ENCODE data around the gene ADAD2. TPM values are rescaled to one million over a fixed set of nuclear protein-coding genes. Genes with fewer than 3 reads are reported as not detected.

The ADAD2 gene
- total RNA-seq, 1 donor from 2014 or later = not detected

DNA sequence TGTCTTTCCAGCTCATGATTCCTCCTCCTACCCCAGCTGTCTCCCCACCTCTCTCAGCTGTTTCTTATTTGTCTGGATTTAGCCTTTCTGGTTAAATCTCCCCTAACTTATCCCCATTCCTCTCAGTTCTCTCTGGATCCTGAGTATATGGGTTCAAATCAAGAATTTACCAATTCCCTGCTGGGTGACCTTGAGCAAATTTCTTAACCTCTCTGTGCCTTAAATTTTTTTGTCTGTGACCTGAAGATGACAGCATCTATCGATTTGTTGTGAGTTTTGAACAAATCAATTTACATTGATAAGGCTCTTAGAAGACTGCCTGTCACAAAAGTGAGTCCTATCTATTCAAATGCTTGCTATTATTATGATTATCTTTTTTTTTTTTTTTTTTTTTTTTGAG lies 50.8 kb downstream of the ADAD2 start:
- no peak overlapping the region for H3K4me3 ChIP-seq (ENCODE audit: insufficient read depth, low read depth, low read length)
- no peak overlapping the region for H3K27ac ChIP-seq (ENCODE audit: low read depth, low read length)
- H4K20me1 ChIP-seq (ENCODE audit: insufficient read depth, low read length) = no peaks in the 10 kb centered on the region
- Mint-ChIP-seq H3K4me1 (ENCODE audit: low read depth, unreplicated experiment) (no peaks in the 10 kb centered on the region), H3K4me3 (ENCODE audit: unreplicated experiment) (no peak overlapping the region), H3K9me3 (ENCODE audit: unreplicated experiment) (peaks cover 3% of the 10 kb centered on the region), H3K27me3 (ENCODE audit: low read depth, unreplicated experiment) (peaks cover 64% of the 10 kb centered on the region), H3K27ac (ENCODE audit: unreplicated experiment) (no peak overlapping the region), H3K36me3 (ENCODE audit: low read depth, unreplicated experiment) (peaks cover 7% of the 10 kb centered on the region)
- DNase-seq (ENCODE audit: low read depth) = no peak
- no peaks in the 10 kb centered on the region for H3K36me3 ChIP-seq (ENCODE audit: insufficient read depth, low read length)
- peaks cover 26% of the 10 kb centered on the region for H3K27me3 ChIP-seq (ENCODE audit: insufficient read depth, low read length)
- no peaks in the 10 kb centered on the region for H3K4me1 ChIP-seq (ENCODE audit: insufficient read depth, low read length)
- no peaks in the 10 kb centered on the region for H3K9me3 ChIP-seq (ENCODE audit: insufficient read depth, low read depth, low read length)
- no peak overlapping the region for H3K4me2 ChIP-seq (ENCODE audit: low read length)
- no peak for TF ChIP-seq CTCF (IDR thresholded peaks at IDR 0.05; ENCODE audit: insufficient read depth, low read depth, low read length)
- no peak for TF ChIP-seq EZH2 (IDR thresholded peaks at IDR 0.05; ENCODE audit: insufficient read depth, low read length)
- H2AFZ ChIP-seq (ENCODE audit: low read depth, low read length) = no peak overlapping the region
- no peak overlapping the region for H3K9ac ChIP-seq (ENCODE audit: low read length)
- FAIRE-seq = no peak
- no peaks in the 10 kb centered on the region for H3K79me2 ChIP-seq (ENCODE audit: insufficient read depth, low read length)

GRCh38 chr16:84242839-84243238 lies 51.9 kb downstream of the ADAD2 start:
- no peak overlapping the region for H3K4me3 Mint-ChIP-seq (ENCODE audit: unreplicated experiment)
- H3K4me3 ChIP-seq (ENCODE audit: insufficient read depth, low read depth, low read length) = no peak overlapping the region
- no peak for DNase-seq (ENCODE audit: low read depth)
- H3K27me3 Mint-ChIP-seq (ENCODE audit: low read depth, unreplicated experiment) = peaks cover 56% of the 10 kb centered on the region
- H2AFZ ChIP-seq (ENCODE audit: low read depth, low read length) = no peak overlapping the region
- H3K4me1 ChIP-seq (ENCODE audit: insufficient read depth, low read length) = no peaks in the 10 kb centered on the region
- H3K36me3 Mint-ChIP-seq (ENCODE audit: low read depth, unreplicated experiment) = peaks cover 7% of the 10 kb centered on the region
- H3K36me3 ChIP-seq (ENCODE audit: insufficient read depth, low read length) = no peaks in the 10 kb centered on the region
- TF ChIP-seq CTCF (IDR thresholded peaks at IDR 0.05; ENCODE audit: insufficient read depth, low read depth, low read length) (no peak), EZH2 (IDR thresholded peaks at IDR 0.05; ENCODE audit: insufficient read depth, low read length) (no peak)
- FAIRE-seq = no peak
- peaks cover 4% of the 10 kb centered on the region for H3K9me3 Mint-ChIP-seq (ENCODE audit: unreplicated experiment)
- no peak overlapping the region for H3K27ac ChIP-seq (ENCODE audit: low read depth, low read length)
- no peak overlapping the region for H3K9ac ChIP-seq (ENCODE audit: low read length)
- peaks cover 26% of the 10 kb centered on the region for H3K27me3 ChIP-seq (ENCODE audit: insufficient read depth, low read length)
- H3K9me3 ChIP-seq (ENCODE audit: insufficient read depth, low read depth, low read length) = no peaks in the 10 kb centered on the region
- H3K4me2 ChIP-seq (ENCODE audit: low read length) = no peak overlapping the region
- H3K27ac Mint-ChIP-seq (ENCODE audit: unreplicated experiment) = no peak overlapping the region
- H3K79me2 ChIP-seq (ENCODE audit: insufficient read depth, low read length) = no peaks in the 10 kb centered on the region
- no peaks in the 10 kb centered on the region for H4K20me1 ChIP-seq (ENCODE audit: insufficient read depth, low read length)
- no peaks in the 10 kb centered on the region for H3K4me1 Mint-ChIP-seq (ENCODE audit: low read depth, unreplicated experiment)

DNA sequence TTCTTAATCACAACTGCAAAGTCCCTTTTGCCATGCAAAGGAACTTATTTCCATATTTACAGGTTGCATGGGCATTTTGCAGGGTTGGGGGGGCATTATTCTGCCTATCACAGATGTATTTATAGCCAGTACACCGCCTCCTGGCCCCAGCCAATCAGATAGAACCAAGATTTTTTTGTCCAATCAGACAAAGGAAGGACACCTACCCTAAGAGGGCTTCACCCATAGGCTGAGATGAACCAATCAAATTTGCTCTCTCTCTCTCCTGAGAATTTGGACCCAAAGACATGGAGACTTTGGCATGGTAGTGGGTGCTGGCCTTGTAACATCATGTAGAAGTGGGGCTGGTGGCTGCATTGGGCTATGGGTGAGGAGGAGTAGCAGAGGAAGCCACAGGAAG lies 52.8 kb downstream of the ADAD2 start:
- Histone ChIP-seq H3K9me3 (ENCODE audit: insufficient read depth, low read depth, low read length) (no peaks in the 10 kb centered on the region), H3K36me3 (ENCODE audit: insufficient read depth, low read length) (no peaks in the 10 kb centered on the region), H3K4me2 (ENCODE audit: low read length) (no peak overlapping the region), H3K27ac (ENCODE audit: low read depth, low read length) (no peak overlapping the region), H3K4me3 (ENCODE audit: insufficient read depth, low read depth, low read length) (no peak overlapping the region), H4K20me1 (ENCODE audit: insufficient read depth, low read length) (no peaks in the 10 kb centered on the region), H3K4me1 (ENCODE audit: insufficient read depth, low read length) (no peaks in the 10 kb centered on the region), H3K27me3 (ENCODE audit: insufficient read depth, low read length) (peaks cover 20% of the 10 kb centered on the region), H3K79me2 (ENCODE audit: insufficient read depth, low read length) (no peaks in the 10 kb centered on the region), H2AFZ (ENCODE audit: low read depth, low read length) (no peak overlapping the region), H3K9ac (ENCODE audit: low read length) (no peak overlapping the region)
- no peaks in the 10 kb centered on the region for H3K4me1 Mint-ChIP-seq (ENCODE audit: low read depth, unreplicated experiment)
- H3K27me3 Mint-ChIP-seq (ENCODE audit: low read depth, unreplicated experiment) = peaks cover 50% of the 10 kb centered on the region
- DNase-seq (ENCODE audit: low read depth) = no peak
- peaks cover 7% of the 10 kb centered on the region for H3K36me3 Mint-ChIP-seq (ENCODE audit: low read depth, unreplicated experiment)
- no peak for TF ChIP-seq CTCF (IDR thresholded peaks at IDR 0.05; ENCODE audit: insufficient read depth, low read depth, low read length)
- no peak for TF ChIP-seq EZH2 (IDR thresholded peaks at IDR 0.05; ENCODE audit: insufficient read depth, low read length)
- FAIRE-seq = no peak
- H3K4me3 Mint-ChIP-seq (ENCODE audit: unreplicated experiment) = no peak overlapping the region
- H3K27ac Mint-ChIP-seq (ENCODE audit: unreplicated experiment) = no peak overlapping the region
- H3K9me3 Mint-ChIP-seq (ENCODE audit: unreplicated experiment) = peaks cover 6% of the 10 kb centered on the region

Data from astrocyte (in vitro differentiated cells and primary cell).